Right lobe of liver (tissue), 6 donors: ENCODE data around the gene GLIS2. TPM values are rescaled to one million over a fixed set of nuclear protein-coding genes. Genes with fewer than 3 reads are reported as not detected.

ENCODE experiments used
- ATAC-seq, 4 donors: fragments of 200-7000 bp; cut with Tn5 transposase; one replicate each; pipeline ENCODE4 v1.9.1; 2020; ENCODE audit warnings: mild to moderate bottlenecking in 4 of 4, moderate library complexity in 4 of 4
- DNase-seq, 3 donors: peaks; one replicate each; pipeline ENCODE4 v3.0.0-alpha.2; 2020
- H3K27ac ChIP-seq, 3 donors: fragments of 200-600 bp; one replicate each; pipeline ENCODE4 v1.8.0; 2022
- H3K27me3 ChIP-seq, 2 donors: fragments of 200-600 bp; one replicate each; pipeline ENCODE4 v1.8.0; 2022
- H3K36me3 ChIP-seq, 4 donors: fragments of 200-600 bp; sonication (generic) in 1 of 4; one replicate each; pipeline versions ENCODE4 v1.5.1 to v1.8.0; 2017 to 2022; ENCODE audit warnings: control low read depth in 1 of 4
- H3K4me1 ChIP-seq, 4 donors: fragments of 200-600 bp; sonication (generic) in 1 of 4; one replicate each; pipeline versions ENCODE4 v1.5.1 to v1.8.0; 2017 to 2022; ENCODE audit warnings: control low read depth in 1 of 4
- H3K4me3 ChIP-seq, 3 donors: fragments of 200-600 bp; one replicate each; pipeline ENCODE4 v1.8.0; 2022
- H3K9me3 ChIP-seq, 4 donors: fragments of 200-600 bp; sonication (generic) in 1 of 4; one replicate each; pipeline versions ENCODE4 v1.5.1 to v1.8.0; 2017 to 2022; ENCODE audit warnings: control low read depth in 1 of 4
- CTCF ChIP-seq, 4 donors: fragments of 200-600 bp in 3 of 4; fragments of 450-650 bp in 1 of 4; IDR thresholded peaks; one replicate each; pipeline versions ENCODE4 v1.5.1 to v1.8.0; 2016 to 2022; ENCODE audit warnings: antibody characterized with exemption in 4 of 4, mild to moderate bottlenecking in 2 of 4
- POLR2A ChIP-seq: fragments of 450-650 bp; IDR thresholded peaks from one replicate; pipeline ENCODE4 v1.6.1; 2017; ENCODE audit warnings: antibody characterized with exemption, mild to moderate bottlenecking
- WGBS: methylation state at CpG from one replicate; pipeline ENCODE4 v1.1.6; 2018; ENCODE audit warnings: low coverage, low lambda C conversion rate; ENCODE audit not compliant: insufficient coverage; ENCODE audit errors: missing lambda C conversion rate; 5-methylcytosine and 5-hydroxymethylcytosine counted together
- intact Hi-C, 2 donors: fragments of 100-400 bp; cut with DNase I; formaldehyde crosslinking; loops; one replicate each; pipeline versions ENCODE4 v1.11.2 to v1.14.1; 2022
- total RNA-seq, 6 experiments: library from RNA; depleted of rRNA in 2 of 6; stranded (reverse); fragments of >200 nt in 2 of 6; fragmentation: NEBNext Ultra II Directional in 3 of 6; extraction: Animal tissue kit (Norgen Biotek cat#: 25700) in 3 of 6; gene quantifications; one replicate each; pipeline versions ENCODE4 v1.1.0 to v1.2.4, GENCODE V29; 2016 to 2023
- donor health status: DM: no; HTN: yes; CAD: no.
- donor health status: DM: no; HTN: no; CAD: no.
- donor health status: DM: no; HTN: no; CAD: no.
- donor health status: DM: no; HTN: yes; CAD: no.
- donor health status: DM: no; HTN: yes; CAD: no.

GLIS2 gene
- total RNA-seq, 6 experiments from 2014 or later = 0.79 to 2.6 (median 1.4) TPM

GRCh38 chr16:4298761-4299522, 16.9 kb upstream of the GLIS2 start:
- TF ChIP-seq POLR2A = no peak
- no peak for TF ChIP-seq CTCF (IDR thresholded peaks at IDR 0.05)
- no peak for DNase-seq
- Histone ChIP-seq H3K36me3 (no peaks in the 10 kb centered on the region), H3K27ac (no peak overlapping the region), H3K4me1 (no peaks in the 10 kb centered on the region), H3K27me3 (no peaks in the 10 kb centered on the region), H3K9me3 (no peaks in the 10 kb centered on the region), H3K4me3 (no peak overlapping the region)
- WGBS = 36% methylated on average over 5 of the region's 15 CpGs
- ATAC-seq = peak; percentile 13 to 65 (median 58)
- intact Hi-C loops = no loop called here

GRCh38 chr16:4301177-4301576, 14.7 kb upstream of the GLIS2 start:
- WGBS = 97% methylated on average over 4 of the region's 4 CpGs

GRCh38 chr16:4301968-4302367, 13.9 kb upstream of the GLIS2 start:
- Histone ChIP-seq H3K9me3 (no peaks in the 10 kb centered on the region), H3K4me1 (peaks cover 0 to 4% (median 0%) of the 10 kb centered on the region in 4 donors), H3K4me3 (no peak overlapping the region), H3K27me3 (no peaks in the 10 kb centered on the region), H3K27ac (no peak overlapping the region), H3K36me3 (no peaks in the 10 kb centered on the region)
- ATAC-seq (no peak), DNase-seq (no peak)
- no peak for TF ChIP-seq POLR2A
- TF ChIP-seq CTCF (IDR thresholded peaks at IDR 0.05) = no peak
- 95% methylated on average over 4 of the region's 6 CpGs for WGBS
- intact Hi-C loops = no loop called here

More at GRCh38 chr16:4301177-4301576, 14.7 kb upstream of the GLIS2 start:
- Histone ChIP-seq H3K27ac (no peak overlapping the region), H3K27me3 (no peaks in the 10 kb centered on the region), H3K36me3 (no peaks in the 10 kb centered on the region), H3K9me3 (no peaks in the 10 kb centered on the region), H3K4me1 (no peaks in the 10 kb centered on the region), H3K4me3 (no peak overlapping the region)
- intact Hi-C loops = no loop called here
- ATAC-seq = no peak
- DNase-seq = no peak
- TF ChIP-seq CTCF (IDR thresholded peaks at IDR 0.05) = no peak
- TF ChIP-seq POLR2A = no peak

GRCh38 chr16:4303973-4304372, 11.9 kb upstream of the GLIS2 start:
- TF ChIP-seq POLR2A (no peak), CTCF (IDR thresholded peaks at IDR 0.05) (no peak)
- Histone ChIP-seq H3K9me3 (no peaks in the 10 kb centered on the region), H3K36me3 (no peaks in the 10 kb centered on the region), H3K27ac (no peak overlapping the region), H3K4me3 (no peak overlapping the region), H3K4me1 (peaks cover 0 to 7% (median 0%) of the 10 kb centered on the region in 4 donors), H3K27me3 (no peaks in the 10 kb centered on the region)
- intact Hi-C loops = no loop called here
- 86% methylated on average over 6 of the region's 13 CpGs for WGBS
- no peak for DNase-seq
- ATAC-seq = no peak
